ENCODE data around the gene DRC1.

Gene DRC1

DNA sequence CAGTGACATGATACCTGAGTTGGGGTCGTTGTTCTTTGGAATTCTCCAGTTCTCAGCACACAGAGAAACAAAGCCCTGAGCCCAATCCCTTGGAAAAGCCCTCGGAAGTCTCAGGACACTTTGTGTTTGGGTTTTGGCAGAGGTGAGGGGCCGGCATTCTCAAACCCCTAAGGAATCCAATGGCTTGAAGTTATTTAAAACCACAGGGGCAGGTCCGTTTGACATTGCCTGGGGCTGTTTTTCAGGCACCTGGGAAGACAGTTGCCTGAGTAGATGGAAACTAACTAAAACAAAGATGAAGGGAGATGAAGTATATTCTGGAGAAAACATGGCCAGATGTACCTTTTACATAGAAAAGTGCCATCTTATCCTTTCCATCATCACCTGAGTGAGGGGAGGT, 98.7 kb downstream of the DRC1 start:
- no peak for TF ChIP-seq CTCF (conservative IDR thresholded peaks at IDR 0.05)
- no peak overlapping the region for H3K27ac ChIP-seq

DNA sequence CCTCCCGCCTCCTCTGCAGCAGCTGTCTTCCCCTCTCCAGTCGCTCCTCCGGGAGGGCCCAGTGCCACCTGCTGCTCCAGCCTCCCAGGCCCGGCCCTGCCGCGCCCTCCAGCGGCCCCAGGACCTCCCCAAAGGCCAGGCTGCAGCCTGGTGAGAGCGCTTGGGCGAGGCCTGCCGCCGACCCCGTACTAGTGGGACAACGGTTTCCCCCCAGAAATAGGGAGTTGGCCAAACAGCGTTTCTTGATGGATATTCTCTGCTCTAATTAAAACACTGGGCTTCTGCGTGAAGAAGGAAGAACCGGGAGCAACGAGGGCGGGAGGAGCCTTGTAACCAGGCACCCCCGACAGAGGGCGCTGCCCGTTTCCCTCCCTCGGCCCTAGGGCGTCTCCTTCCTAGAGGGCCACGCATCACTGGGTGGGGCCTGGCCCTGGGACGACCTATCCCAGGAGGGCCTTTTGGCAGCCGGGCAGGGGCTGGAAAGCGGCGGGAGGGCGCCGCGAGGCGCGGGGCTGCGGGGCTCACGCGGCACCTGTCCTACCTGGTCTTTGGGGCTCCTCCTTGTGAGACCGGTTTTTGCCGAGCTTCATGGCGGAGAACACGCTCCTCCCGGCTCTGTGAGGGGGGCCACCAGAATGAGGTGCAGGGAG, 101.6 kb downstream of the DRC1 start:
- peak overlapping the region; percentile 71 for H3K27ac ChIP-seq
- peak; percentile 97 for TF ChIP-seq CTCF (conservative IDR thresholded peaks at IDR 0.05)

GRCh38 chr2:26504002-26504401, 102.3 kb downstream of the DRC1 start:
- TF ChIP-seq CTCF (conservative IDR thresholded peaks at IDR 0.05), result no peak
- peak overlapping the region; percentile 71; the same call in 1 of the 2 replicates for H3K27ac ChIP-seq

DNA sequence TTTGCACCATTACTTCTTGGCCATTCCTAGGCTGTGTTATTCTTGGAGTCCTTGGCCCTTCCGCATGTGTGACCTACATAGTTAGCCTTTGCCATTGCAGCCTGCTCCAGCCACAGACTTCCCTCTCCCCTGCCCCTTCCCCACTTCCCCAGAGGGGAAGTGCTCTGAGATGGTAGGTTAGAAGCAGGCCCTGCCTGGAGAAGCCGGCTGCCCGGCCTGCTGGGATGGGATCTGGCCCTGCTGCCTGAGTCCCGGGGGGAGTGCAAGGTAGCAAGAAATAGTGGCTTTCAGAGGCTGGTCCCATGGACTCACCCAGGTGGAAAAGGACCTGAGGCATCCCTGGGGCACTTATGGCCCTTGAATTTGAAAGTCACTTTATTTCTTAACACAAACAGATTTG, 104.6 kb downstream of the DRC1 start:
- TF ChIP-seq CTCF (conservative IDR thresholded peaks at IDR 0.05), result no peak

More for the DNA sequence above, 104.6 kb downstream of the DRC1 start:
- H3K27ac ChIP-seq, result no peak overlapping the region

Data from VCaP (cell line).